Measurements from ENCODE around the gene HNRNPUL1.

Gene HNRNPUL1

GRCh38 chr19:41297628-41298347, 33.6 kb downstream of the HNRNPUL1 start:
- TF ChIP-seq FOXK2 (IDR thresholded peaks at IDR 0.05) (no peak), SUZ12 (IDR thresholded peaks at IDR 0.05) (no peak), LEF1 (IDR thresholded peaks at IDR 0.05; ENCODE audit: borderline replicate concordance) (no peak), FOXM1 (IDR thresholded peaks at IDR 0.05; ENCODE audit: borderline replicate concordance) (no peak), TARDBP (IDR thresholded peaks at IDR 0.05) (no peak), FOXA1 (IDR thresholded peaks at IDR 0.05) (no peak)
- DNase-seq (ENCODE audit: extremely low spot score): no peak
- CTCF ChIA-PET: interaction anchor here (1.5 kb wide), 1 partner anchor 11 kb away, joined by 5 read pairs; no protein-coding TSS in a partner anchor
- POLR2A ChIA-PET: interaction anchor here (0.8 kb wide), 1 partner anchor 33 kb away, joined by 3 read pairs; the partner anchor contains the start of gene HNRNPUL1

GRCh38 chr19:41298348-41298964, 34.3 kb downstream of the HNRNPUL1 start:
- no peak for DNase-seq (ENCODE audit: extremely low spot score)
- ChIA-PET POLR2A (interaction anchor here (0.8 kb wide), 1 partner anchor 34 kb away, joined by 3 read pairs; the partner anchor contains the start of gene HNRNPUL1), CTCF (interaction anchor here (1.5 kb wide), 1 partner anchor 11 kb away, joined by 5 read pairs; no protein-coding TSS in a partner anchor)

DNA sequence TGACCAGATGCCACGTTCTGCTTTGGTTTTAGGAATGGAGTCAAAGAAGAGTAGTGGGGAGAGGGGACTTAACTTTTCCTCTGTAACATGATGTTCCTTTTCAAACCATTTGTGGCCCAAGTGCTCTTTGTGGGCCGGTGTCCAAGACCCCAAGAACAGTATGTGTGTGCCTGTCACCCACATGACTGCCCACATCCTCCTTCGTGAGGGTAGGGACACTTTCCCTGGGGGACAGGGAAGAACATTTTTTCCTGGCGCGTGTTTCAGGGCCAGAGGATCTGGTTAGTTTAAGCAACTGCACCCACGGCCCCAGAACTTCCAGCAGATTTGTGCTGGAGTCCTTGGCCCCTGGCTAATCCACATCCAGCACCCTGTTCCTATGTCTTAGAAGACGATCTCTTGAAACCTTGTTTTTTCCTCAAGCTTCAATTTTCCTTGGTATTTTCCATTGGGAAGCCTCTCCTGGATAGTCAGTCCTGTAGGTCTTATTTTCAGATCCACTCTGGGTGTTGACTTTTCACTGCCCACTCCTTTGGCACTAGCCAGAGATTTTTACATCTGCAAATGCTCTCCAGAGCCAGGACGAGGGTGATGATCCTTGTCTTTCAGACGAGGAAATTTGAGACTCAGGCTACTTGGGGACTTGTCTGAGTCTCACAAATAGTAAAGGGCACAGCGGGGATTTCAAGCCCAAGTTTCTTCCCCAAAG, 35.0 kb downstream of the HNRNPUL1 start:
- no peak for TF ChIP-seq HDGF (IDR thresholded peaks at IDR 0.05; ENCODE audit: borderline replicate concordance)
- TF ChIP-seq FOXK2 (IDR thresholded peaks at IDR 0.05): no peak
- TF ChIP-seq SP1 (IDR thresholded peaks at IDR 0.05): no peak
- ChIA-PET POLR2A (interaction anchor here (0.8 kb wide), 1 partner anchor 35 kb away, joined by 3 read pairs; the partner anchor contains the start of gene HNRNPUL1), CTCF (interaction anchor here (1.5 kb wide), 1 partner anchor 10 kb away, joined by 5 read pairs; no protein-coding TSS in a partner anchor)
- no peak for DNase-seq (ENCODE audit: extremely low spot score)

More at GRCh38 chr19:41298348-41298964, 34.3 kb downstream of the HNRNPUL1 start:
- TF ChIP-seq TARDBP (IDR thresholded peaks at IDR 0.05): no peak
- TF ChIP-seq, protein P1, sequence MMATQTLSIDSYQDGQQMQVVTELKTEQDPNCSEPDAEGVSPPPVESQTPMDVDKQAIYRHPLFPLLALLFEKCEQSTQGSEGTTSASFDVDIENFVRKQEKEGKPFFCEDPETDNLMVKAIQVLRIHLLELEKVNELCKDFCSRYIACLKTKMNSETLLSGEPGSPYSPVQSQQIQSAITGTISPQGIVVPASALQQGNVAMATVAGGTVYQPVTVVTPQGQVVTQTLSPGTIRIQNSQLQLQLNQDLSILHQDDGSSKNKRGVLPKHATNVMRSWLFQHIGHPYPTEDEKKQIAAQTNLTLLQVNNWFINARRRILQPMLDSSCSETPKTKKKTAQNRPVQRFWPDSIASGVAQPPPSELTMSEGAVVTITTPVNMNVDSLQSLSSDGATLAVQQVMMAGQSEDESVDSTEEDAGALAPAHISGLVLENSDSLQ (IDR thresholded peaks at IDR 0.05): no peak

- ChIA-PET POLR2A (no interaction called here), CTCF (no interaction called here)
- no peak for DNase-seq (ENCODE audit: extremely low spot score)
- no peak for TF ChIP-seq LEF1 (IDR thresholded peaks at IDR 0.05; ENCODE audit: borderline replicate concordance)
- no peak for TF ChIP-seq SUZ12 (IDR thresholded peaks at IDR 0.05)
- no peak for TF ChIP-seq FOXK2 (IDR thresholded peaks at IDR 0.05)
- no peak for TF ChIP-seq ARNT (IDR thresholded peaks at IDR 0.05)
- no peak for TF ChIP-seq ELF4 (IDR thresholded peaks at IDR 0.05)
- TF ChIP-seq CTBP1 (IDR thresholded peaks at IDR 0.05; ENCODE audit: borderline replicate concordance): no peak
Observed at GRCh38 chr19:41299755-41300089, 35.5 kb downstream of the HNRNPUL1 start.

GRCh38 chr19:41300555-41300954, 36.4 kb downstream of the HNRNPUL1 start:
- POLR2A ChIA-PET: interaction anchor here (0.9 kb wide), 1 partner anchor 37 kb away, joined by 3 read pairs; no protein-coding TSS in a partner anchor
- TF ChIP-seq, protein P1 (IDR thresholded peaks at IDR 0.05): no peak
- no peak for TF ChIP-seq FOXK2 (IDR thresholded peaks at IDR 0.05)
- no peak for TF ChIP-seq FOXA1 (IDR thresholded peaks at IDR 0.05)
- TF ChIP-seq ARNT (IDR thresholded peaks at IDR 0.05): no peak
- no peak for TF ChIP-seq TARDBP (IDR thresholded peaks at IDR 0.05)
- DNase-seq (ENCODE audit: extremely low spot score): no peak
- CTCF ChIA-PET: no interaction called here

GRCh38 chr19:41302624-41303351, 38.6 kb downstream of the HNRNPUL1 start:
- CTCF ChIA-PET: no interaction called here
- TF ChIP-seq, protein P1 (IDR thresholded peaks at IDR 0.05): no peak
- TF ChIP-seq LEF1 (IDR thresholded peaks at IDR 0.05; ENCODE audit: borderline replicate concordance) (no peak), SUZ12 (IDR thresholded peaks at IDR 0.05) (no peak)
- no peak for DNase-seq (ENCODE audit: extremely low spot score)
- POLR2A ChIA-PET: interaction anchor here (0.8 kb wide), 1 partner anchor 39 kb away, joined by 3 read pairs; the partner anchor contains the start of gene HNRNPUL1

DNA sequence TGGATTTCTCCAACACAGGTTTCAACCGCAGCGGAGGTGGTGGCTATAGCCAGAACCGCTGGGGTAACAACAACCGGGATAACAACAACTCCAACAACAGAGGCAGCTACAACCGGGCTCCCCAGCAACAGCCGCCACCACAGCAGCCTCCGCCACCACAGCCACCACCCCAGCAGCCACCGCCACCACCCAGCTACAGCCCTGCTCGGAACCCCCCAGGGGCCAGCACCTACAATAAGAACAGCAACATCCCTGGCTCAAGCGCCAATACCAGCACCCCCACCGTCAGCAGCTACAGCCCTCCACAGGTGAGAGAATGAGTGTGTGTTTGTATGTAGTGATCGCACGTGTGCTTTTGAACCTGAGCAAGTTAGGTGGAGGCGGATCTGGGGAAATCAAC, 39.8 kb downstream of the HNRNPUL1 start:
- no peak for TF ChIP-seq FOXK2 (IDR thresholded peaks at IDR 0.05)
- TF ChIP-seq TARDBP (IDR thresholded peaks at IDR 0.05): no peak
- no peak for TF ChIP-seq FOXA1 (IDR thresholded peaks at IDR 0.05)
- TF ChIP-seq BHLHE40 (IDR thresholded peaks at IDR 0.05; ENCODE audit: borderline replicate concordance): no peak
- no peak for TF ChIP-seq HDGF (IDR thresholded peaks at IDR 0.05; ENCODE audit: borderline replicate concordance)
- no peak for TF ChIP-seq CTBP1 (IDR thresholded peaks at IDR 0.05; ENCODE audit: borderline replicate concordance)
- no peak for TF ChIP-seq SUZ12 (IDR thresholded peaks at IDR 0.05)
- TF ChIP-seq LEF1 (IDR thresholded peaks at IDR 0.05; ENCODE audit: borderline replicate concordance): no peak
- TF ChIP-seq ARNT (IDR thresholded peaks at IDR 0.05): no peak
- no peak for TF ChIP-seq ZNF384 (IDR thresholded peaks at IDR 0.05)
- TF ChIP-seq ELF4 (IDR thresholded peaks at IDR 0.05): no peak
- TF ChIP-seq NFRKB (IDR thresholded peaks at IDR 0.05): no peak
- TF ChIP-seq, protein P1 (IDR thresholded peaks at IDR 0.05): no peak
- CTCF ChIA-PET: no interaction called here
- DNase-seq (ENCODE audit: extremely low spot score): no peak
- POLR2A ChIA-PET: no interaction called here

Data from HEK293T (cell line).